Endothelial cell of umbilical vein (primary cell): ENCODE results near the gene PTPRD. TPM values are rescaled to one million over a fixed set of nuclear protein-coding genes. Genes with fewer than 3 reads are reported as not detected.

Source experiments
- BruUV-seq: library from RNA; stranded (reverse); fragments of 400-500 nt; replicated peaks from 2 replicates; lab custom pipeline; 2021; lab: Mats Ljungman, UMichigan
- CTCF ChIA-PET: fragments of 300-600, 350-600 bp; sonication (Branson Sonifier 250); formaldehyde crosslinking; loops from one replicate; lab custom pipeline; 2021; ENCODE audit warnings: antibody characterized with exemption, inconsistent platforms; lab: Charles Lee
- POLR2A ChIA-PET: fragments of 300-600, 350-600 bp; sonication (Branson Sonifier 250); formaldehyde crosslinking; loops from one replicate; lab custom pipeline; 2021; ENCODE audit warnings: antibody characterized with exemption, inconsistent platforms; lab: Charles Lee
- DNase-seq: peaks from one replicate; pipeline ENCODE4 v3.0.0-alpha.2; 2011; ENCODE audit warnings: low read depth, low spot score
- FAIRE-seq: peaks from 2 replicates; lab custom pipeline; 2011; peaks lifted over from hg19 to GRCh38; lab: Jason Lieb, UNC
- H2AFZ ChIP-seq: 2 replicates; pipeline ENCODE4 v1.6.0; 2012; ENCODE audit warnings: low read depth, low read length, control low read depth, inconsistent platforms
- H3K27ac ChIP-seq: 2 replicates; pipeline ENCODE4 v1.5.1; 2011; ENCODE audit warnings: low read depth, mild to moderate bottlenecking, control low read depth, low read length, moderate library complexity; ENCODE audit not compliant: insufficient read depth
- H3K27me3 ChIP-seq, 2 experiments: 2 replicates each; pipeline versions ENCODE4 v1.6.0 to v1.6.1; 2011; ENCODE audit warnings: low read length in 2 of 2, mixed read lengths in 1 of 2; ENCODE audit not compliant: control insufficient read depth in 2 of 2, insufficient read depth in 2 of 2
- H3K36me3 ChIP-seq, 2 experiments: 2 replicates in 1 of 2; 3 replicates in 1 of 2; pipeline ENCODE4 v1.5.1; 2011; ENCODE audit warnings: low read length in 2 of 2, mild to moderate bottlenecking in 1 of 2, moderate library complexity in 1 of 2; ENCODE audit not compliant: control insufficient read depth in 2 of 2, insufficient read depth in 2 of 2; ENCODE audit errors: extremely low read depth in 1 of 2
- H3K4me1 ChIP-seq: 3 replicates; pipeline ENCODE4 v1.5.1; 2011; ENCODE audit warnings: mild to moderate bottlenecking, low read length; ENCODE audit not compliant: control insufficient read depth, insufficient read depth; ENCODE audit errors: extremely low read depth
- H3K4me2 ChIP-seq: 2 replicates; pipeline ENCODE4 v1.6.1; 2011; ENCODE audit warnings: low read length, control low read depth, mixed read lengths; ENCODE audit not compliant: insufficient read depth
- H3K4me3 ChIP-seq, 3 experiments: fragments of 200-600 bp in 1 of 3; sonication (generic), shearing (Covaris generic) in 1 of 3; replicated peaks in 1 of 3; 2 replicates each; pipeline ENCODE4 v1.5.1; 2011 to 2016; ENCODE audit warnings: control low read depth in 3 of 3, low read length in 3 of 3, mild to moderate bottlenecking in 2 of 3, inconsistent platforms in 1 of 3, low read depth in 1 of 3, moderate library complexity in 1 of 3; ENCODE audit not compliant: insufficient read depth in 1 of 3
- H3K79me2 ChIP-seq: 2 replicates; pipeline ENCODE4 v1.6.0; 2012; ENCODE audit warnings: low read length, inconsistent platforms; ENCODE audit not compliant: control insufficient read depth, insufficient read depth
- H3K9ac ChIP-seq: replicated peaks from 2 replicates; pipeline ENCODE3; 2011; ENCODE audit warnings: low read length, control low read depth; ENCODE audit not compliant: insufficient read depth; ENCODE audit errors: extremely low read depth
- H3K9me1 ChIP-seq: replicated peaks from 3 replicates; pipeline ENCODE4 v1.6.0; 2011; ENCODE audit warnings: mild to moderate bottlenecking, low read length; ENCODE audit not compliant: control insufficient read depth, insufficient read depth; ENCODE audit errors: extremely low read depth
- H3K9me3 ChIP-seq: replicated peaks from 2 replicates; pipeline ENCODE4 v1.5.1; 2012; ENCODE audit warnings: low read length, inconsistent platforms; ENCODE audit not compliant: control insufficient read depth, insufficient read depth
- H4K20me1 ChIP-seq: replicated peaks from 2 replicates; pipeline ENCODE3; 2011; ENCODE audit warnings: mild to moderate bottlenecking, low read length; ENCODE audit not compliant: control insufficient read depth, insufficient read depth; ENCODE audit errors: extremely low read depth
- EZH2 ChIP-seq: IDR thresholded peaks from 2 replicates; pipeline ENCODE4 v1.6.1; 2012; ENCODE audit warnings: borderline replicate concordance, low read depth, mild to moderate bottlenecking, moderate library complexity, low read length, inconsistent platforms; ENCODE audit not compliant: severe bottlenecking
- FOS ChIP-seq: IDR thresholded peaks from 2 replicates; pipeline ENCODE4 v1.6.1; 2011; ENCODE audit warnings: mild to moderate bottlenecking, low read length, moderate library complexity, borderline replicate concordance; ENCODE audit not compliant: insufficient read depth
- GATA2 ChIP-seq: IDR thresholded peaks from 2 replicates; pipeline ENCODE4 v1.7.0; 2011; ENCODE audit warnings: low read depth, mild to moderate bottlenecking, moderate library complexity, mixed read lengths, low read length; ENCODE audit not compliant: insufficient read length, insufficient read depth
- MYC ChIP-seq: IDR thresholded peaks from one replicate; pipeline ENCODE4 v1.6.1; 2011; ENCODE audit warnings: mild to moderate bottlenecking, low read depth, low read length
- POLR2AphosphoS5 ChIP-seq: IDR thresholded peaks from 2 replicates; pipeline ENCODE4 v1.6.1; 2012; ENCODE audit warnings: low read depth, mild to moderate bottlenecking, control low read depth, low read length, moderate library complexity; ENCODE audit not compliant: insufficient read depth
- dilution Hi-C: fragments of 300-500 bp; cut with MboI; formaldehyde crosslinking; loops from one replicate; pipeline ENCODE4 v1.15.0; 2019; ENCODE audit warnings: low sequenced_read_pairs; ENCODE audit not compliant: extremely low pct_ligation_motif_present
- intact Hi-C: fragments of 100-400 bp; cut with micrococcal nuclease; formaldehyde crosslinking; loops from one replicate; pipeline ENCODE4 v1.10.0; 2022
- polyA plus RNA-seq, 4 experiments: library from polyadenylated mRNA; depleted of rRNA in 3 of 4; stranded (reverse) in 3 of 4; unstranded in 1 of 4; fragments of >200 nt; gene quantifications; 2 replicates each; pipeline versions ENCODE4 v1.2.1 to v1.2.3, GENCODE V29; 2011 to 2012; ENCODE audit warnings: missing spikeins in 1 of 4
- total RNA-seq: library from RNA; stranded (reverse); gene quantifications from 2 replicates; pipeline ENCODE4 v1.2.3, GENCODE V29; 2021
- TF ChIP-seq, protein P1 (sequence below), 2 donors: IDR thresholded peaks; 1 replicate in 1 of 2; 2 replicates in 1 of 2; pipeline ENCODE4 v1.5.1; 2011; ENCODE audit warnings: low read length in 2 of 2, mild to moderate bottlenecking in 2 of 2, moderate library complexity in 2 of 2, control low read depth in 1 of 2, inconsistent platforms in 1 of 2, low read depth in 1 of 2; ENCODE audit not compliant: insufficient read depth in 1 of 2; ENCODE audit errors: extremely low read depth in 1 of 2
- TF ChIP-seq, protein P2 (sequence below): IDR thresholded peaks from 2 replicates; pipeline ENCODE4 v1.6.1; 2011; ENCODE audit not compliant: insufficient read depth, insufficient read length

Gene PTPRD
- total and polyA plus RNA-seq, 2 donors (not counting 3 experiments of a cell fraction or from before 2014, with no cell fraction given), result 5.5 to 5.7 TPM

DNA sequence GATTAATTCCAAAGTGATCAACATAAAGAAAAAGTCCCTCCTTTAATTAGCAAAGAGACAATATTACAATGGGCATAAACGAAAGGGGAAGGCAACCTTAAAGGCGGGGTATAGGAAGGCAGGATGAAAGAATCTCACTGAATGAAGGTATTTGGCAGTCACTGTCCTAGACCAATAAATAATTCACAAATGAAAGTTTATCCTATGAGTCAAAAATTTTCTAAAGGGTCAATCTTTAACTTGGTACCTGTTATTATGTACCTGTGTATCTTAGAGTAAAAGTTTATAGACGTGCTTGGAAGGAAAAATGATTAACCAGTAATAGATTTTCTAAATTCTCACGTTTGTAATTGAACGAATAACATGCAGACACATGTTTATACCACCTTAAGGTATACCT is 1867.5 kb downstream of the PTPRD start:
- no peak overlapping the region for H2AFZ ChIP-seq
- FAIRE-seq, result no peak
- H3K4me3 ChIP-seq, result no peak overlapping the region
- DNase-seq, result no peak
- H3K9ac ChIP-seq, result no peak overlapping the region
- H3K4me1 ChIP-seq, result no peaks in the 10 kb centered on the region
- ChIA-PET CTCF (no interaction called here), POLR2A (no interaction called here)
- dilution Hi-C loops (no loop called here), intact Hi-C loops (no loop called here)
- BruUV-seq, result no TSS peak
- H3K27me3 ChIP-seq, result no peaks in the 10 kb centered on the region
- H3K4me2 ChIP-seq, result no peak overlapping the region
- H3K9me3 ChIP-seq, result no peaks in the 10 kb centered on the region
- H3K27ac ChIP-seq, result no peak overlapping the region
- H4K20me1 ChIP-seq, result no peaks in the 10 kb centered on the region
- no peaks in the 10 kb centered on the region for H3K9me1 ChIP-seq
- TF ChIP-seq, protein P1, sequence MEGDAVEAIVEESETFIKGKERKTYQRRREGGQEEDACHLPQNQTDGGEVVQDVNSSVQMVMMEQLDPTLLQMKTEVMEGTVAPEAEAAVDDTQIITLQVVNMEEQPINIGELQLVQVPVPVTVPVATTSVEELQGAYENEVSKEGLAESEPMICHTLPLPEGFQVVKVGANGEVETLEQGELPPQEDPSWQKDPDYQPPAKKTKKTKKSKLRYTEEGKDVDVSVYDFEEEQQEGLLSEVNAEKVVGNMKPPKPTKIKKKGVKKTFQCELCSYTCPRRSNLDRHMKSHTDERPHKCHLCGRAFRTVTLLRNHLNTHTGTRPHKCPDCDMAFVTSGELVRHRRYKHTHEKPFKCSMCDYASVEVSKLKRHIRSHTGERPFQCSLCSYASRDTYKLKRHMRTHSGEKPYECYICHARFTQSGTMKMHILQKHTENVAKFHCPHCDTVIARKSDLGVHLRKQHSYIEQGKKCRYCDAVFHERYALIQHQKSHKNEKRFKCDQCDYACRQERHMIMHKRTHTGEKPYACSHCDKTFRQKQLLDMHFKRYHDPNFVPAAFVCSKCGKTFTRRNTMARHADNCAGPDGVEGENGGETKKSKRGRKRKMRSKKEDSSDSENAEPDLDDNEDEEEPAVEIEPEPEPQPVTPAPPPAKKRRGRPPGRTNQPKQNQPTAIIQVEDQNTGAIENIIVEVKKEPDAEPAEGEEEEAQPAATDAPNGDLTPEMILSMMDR (IDR thresholded peaks at IDR 0.05; ENCODE audit: extremely low read depth in 1 of 2, insufficient read depth in 1 of 2, low read depth in 1 of 2, low read length in 2 of 2), result no peak
- TF ChIP-seq, protein P2, sequence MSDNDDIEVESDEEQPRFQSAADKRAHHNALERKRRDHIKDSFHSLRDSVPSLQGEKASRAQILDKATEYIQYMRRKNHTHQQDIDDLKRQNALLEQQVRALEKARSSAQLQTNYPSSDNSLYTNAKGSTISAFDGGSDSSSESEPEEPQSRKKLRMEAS, result no peak
- no peak for TF ChIP-seq POLR2AphosphoS5
- TF ChIP-seq FOS, result no peak
- no peak for TF ChIP-seq MYC
- TF ChIP-seq GATA2, result no peak
- TF ChIP-seq EZH2, result no peak
- no peaks in the 10 kb centered on the region for H3K79me2 ChIP-seq
- no peaks in the 10 kb centered on the region for H3K36me3 ChIP-seq
